HepG2 (cell line): ENCODE measurements around the gene PAXIP1. TPM values are rescaled to one million over a fixed set of nuclear protein-coding genes. Genes with fewer than 3 reads are reported as not detected.
A peak's percentile ranks its signal among the peaks of the same experiment; 100 is the strongest.

Experiments used
- ATF6 ChIP-seq: sonication (generic); formaldehyde crosslinking; conservative IDR thresholded peaks from 2 replicates; pipeline ENCODE4 v1.4.0; 2020; ENCODE audit warnings: missing genetic modification reagents
- ATRX ChIP-seq: sonication (generic); formaldehyde crosslinking; IDR thresholded peaks from 2 replicates; pipeline ENCODE4 v1.4.0; 2020; ENCODE audit warnings: missing genetic modification reagents, borderline replicate concordance
- CAMTA2 ChIP-seq: sonication (generic); formaldehyde crosslinking; IDR thresholded peaks from 2 replicates; pipeline ENCODE4 v1.4.0; 2020; ENCODE audit warnings: mild to moderate bottlenecking, missing genetic modification reagents, borderline replicate concordance
- CENPT ChIP-seq: sonication (generic); formaldehyde crosslinking; IDR thresholded peaks from 2 replicates; pipeline ENCODE4 v1.8.0; 2022; ENCODE audit warnings: low read depth, mild to moderate bottlenecking, moderate library complexity, missing genetic modification reagents
- DRAP1 ChIP-seq: IDR thresholded peaks from 2 replicates; pipeline ENCODE4 v1.6.1; 2016; ENCODE audit warnings: missing genetic modification reagents, missing compliant biosample characterization
- GATAD2A ChIP-seq: IDR thresholded peaks from 2 replicates; pipeline ENCODE4 v1.6.1; 2016
- HES4 ChIP-seq: sonication (generic); formaldehyde crosslinking; IDR thresholded peaks from 2 replicates; pipeline ENCODE4 v1.9.0; 2021; ENCODE audit warnings: mild to moderate bottlenecking, missing genetic modification reagents, borderline replicate concordance
- HNRNPK ChIP-seq: fragments of 200-400 bp; formaldehyde crosslinking; IDR thresholded peaks from 2 replicates; pipeline ENCODE4 v1.6.1; 2018; ENCODE audit warnings: low read length, low read depth, moderate library complexity, mild to moderate bottlenecking; ENCODE audit not compliant: poor library complexity, severe bottlenecking
- MAZ ChIP-seq, 2 experiments: sonication (generic) in 1 of 2; formaldehyde crosslinking in 1 of 2; IDR thresholded peaks; 2 replicates each; pipeline versions ENCODE4 v1.5.0 to v1.6.1; 2012 to 2020; ENCODE audit warnings: low read depth in 2 of 2, mild to moderate bottlenecking in 2 of 2, borderline replicate concordance in 1 of 2, improper control_type of control experiment in 1 of 2, low read length in 1 of 2, missing genetic modification reagents in 1 of 2, moderate library complexity in 1 of 2
- MXI1 ChIP-seq: IDR thresholded peaks from 3 replicates; pipeline ENCODE4 v1.6.1; 2012; ENCODE audit warnings: low read depth, low read length, inconsistent platforms, borderline replicate concordance
- NPAS2 ChIP-seq: sonication (generic); formaldehyde crosslinking; IDR thresholded peaks from 2 replicates; pipeline ENCODE4 v1.8.0; 2022; ENCODE audit warnings: mild to moderate bottlenecking, missing genetic modification reagents, borderline replicate concordance
- NR2F6 ChIP-seq, 2 experiments: IDR thresholded peaks; 2 replicates each; pipeline ENCODE4 v1.6.1; 2016; ENCODE audit warnings: antibody characterized with exemption in 1 of 2, mild to moderate bottlenecking in 1 of 2
- PAF1 ChIP-seq: IDR thresholded peaks from 2 replicates; pipeline ENCODE4 v1.6.1; 2016; ENCODE audit warnings: missing genetic modification reagents, missing compliant biosample characterization
- RFX3 ChIP-seq: IDR thresholded peaks from 2 replicates; pipeline ENCODE4 v1.6.1; 2016; ENCODE audit warnings: missing biosample characterization, missing genetic modification reagents
- SALL2 ChIP-seq: sonication (generic); formaldehyde crosslinking; IDR thresholded peaks from 2 replicates; pipeline ENCODE4 v1.8.1; 2023; ENCODE audit warnings: mild to moderate bottlenecking, missing genetic modification reagents, inconsistent platforms
- SAP130 ChIP-seq: IDR thresholded peaks from 2 replicates; pipeline ENCODE4 v1.6.1; 2016; ENCODE audit warnings: low read depth
- SMYD3 ChIP-seq: sonication (generic); formaldehyde crosslinking; IDR thresholded peaks from 2 replicates; pipeline ENCODE4 v1.8.1; 2023; ENCODE audit warnings: mild to moderate bottlenecking, missing genetic modification reagents
- SRSF4 ChIP-seq: fragments of 200-400 bp; formaldehyde crosslinking; IDR thresholded peaks from one replicate; pipeline ENCODE4 v1.6.1; 2018; ENCODE audit warnings: mild to moderate bottlenecking, low read depth, low read length, moderate library complexity; ENCODE audit not compliant: poor library complexity, severe bottlenecking
- TCF7L2 ChIP-seq: IDR thresholded peaks from 2 replicates; pipeline ENCODE4 v1.6.1; 2011; ENCODE audit warnings: mild to moderate bottlenecking, low read depth, low read length, moderate library complexity
- THRA ChIP-seq: sonication (generic); formaldehyde crosslinking; IDR thresholded peaks from 2 replicates; pipeline ENCODE4 v1.4.0; 2020; ENCODE audit warnings: missing genetic modification reagents, borderline replicate concordance
- ZC3H13 ChIP-seq: sonication (generic); formaldehyde crosslinking; IDR thresholded peaks from 2 replicates; pipeline ENCODE4 v1.8.1; 2023; ENCODE audit warnings: mild to moderate bottlenecking, missing genetic modification reagents, moderate library complexity
- ZFP36 ChIP-seq: fragments of 150-350 bp; IDR thresholded peaks from 2 replicates; pipeline ENCODE4 v1.6.1; 2018; ENCODE audit warnings: borderline replicate concordance, low read length, low read depth; ENCODE audit not compliant: partially characterized antibody
- ZFP90 ChIP-seq: sonication (generic); formaldehyde crosslinking; IDR thresholded peaks from 2 replicates; pipeline ENCODE4 v1.8.0; 2022; ENCODE audit warnings: missing genetic modification reagents, mild to moderate bottlenecking, inconsistent platforms, borderline replicate concordance
- ZNF282 ChIP-seq: fragments of 450-650 bp; IDR thresholded peaks from 2 replicates; pipeline ENCODE4 v1.6.1; 2018; ENCODE audit not compliant: partially characterized antibody
- ZNF446 ChIP-seq: sonication (generic); formaldehyde crosslinking; IDR thresholded peaks from 2 replicates; pipeline ENCODE4 v1.5.0; 2020; ENCODE audit warnings: mild to moderate bottlenecking, missing genetic modification reagents
- ZNF644 ChIP-seq: IDR thresholded peaks from 2 replicates; pipeline ENCODE4 v1.6.1; 2016; ENCODE audit warnings: low read depth
- polyA plus RNA-seq, 8 experiments: library from polyadenylated mRNA; depleted of rRNA in 3 of 8; stranded (reverse) in 7 of 8; unstranded in 1 of 8; fragments of >200 nt; fragmentation: Illumina TruSeq in 4 of 8; extraction: Trizol in 4 of 8; gene quantifications; 2 replicates each; pipeline versions ENCODE4 v1.2.1 to v1.2.3, GENCODE V29; 2011 to 2016; ENCODE audit warnings: low read depth in 4 of 8, missing spikeins in 1 of 8, mixed read lengths in 1 of 8; ENCODE audit not compliant: insufficient read depth in 1 of 8
- total RNA-seq, 5 experiments: library from RNA; depleted of rRNA; stranded (reverse); fragments of >200 nt; fragmentation: Illumina TruSeq; extraction: Trizol; gene quantifications; 2 replicates each; pipeline ENCODE4 v1.2.3, GENCODE V29; 2016; ENCODE audit warnings: low read depth in 1 of 5

PAXIP1 gene
- total and polyA plus RNA-seq, 2 of the 13 experiments (the other 11 are each of a cell fraction or from before 2014, with no cell fraction given): 11.6 to 16.2 TPM

- TF ChIP-seq DRAP1 (CRISPR knock-in tag) (no peak), SRSF4 (no peak), SAP130 (CRISPR knock-in tag) (no peak), CENPT (CRISPR knock-in tag) (no peak), NPAS2 (CRISPR knock-in tag) (no peak), MXI1 (no peak), PAF1 (no peak), ZNF446 (CRISPR knock-in tag) (no peak), GATAD2A (CRISPR knock-in tag) (peak; percentile 20; the same call in 1 of the 2 replicates), NR2F6 (IDR thresholded peaks at IDR 0.05) (peak; percentile 50), NR2F6 (CRISPR knock-in tag; IDR thresholded peaks at IDR 0.05) (peak; percentile 75; the same call in 1 of the 2 replicates), ZNF644 (CRISPR knock-in tag) (0 out of 2 replicates have a peak, but pooled peaks have one; percentile 23), RFX3 (no peak), TCF7L2 (no peak), ZFP36 (no peak), ATF6 (CRISPR knock-in tag) (no peak), MAZ (IDR thresholded peaks at IDR 0.05; ENCODE audit: borderline replicate concordance, low read depth, low read length) (no peak), MAZ (CRISPR knock-in tag; IDR thresholded peaks at IDR 0.05; ENCODE audit: low read depth) (no peak), HES4 (CRISPR knock-in tag) (no peak), ATRX (CRISPR knock-in tag) (no peak), SMYD3 (CRISPR knock-in tag) (no peak), ZNF282 (no peak), SALL2 (CRISPR knock-in tag) (no peak), ZC3H13 (no peak), THRA (peak; percentile 38; the same call in 1 of the 2 replicates), ZFP90 (no peak), CAMTA2 (CRISPR knock-in tag) (no peak), HNRNPK (no peak)
These were observed 99.7 kb downstream of the PAXIP1 start (continued) for GRCh38 chr7:154903083-154903731.
